Endothelial cell of umbilical vein (primary cell): ENCODE measurements around the gene MAGEB17. TPM values are rescaled to one million over a fixed set of nuclear protein-coding genes. Genes with fewer than 3 reads are reported as not detected.
A peak's percentile ranks its signal among the peaks of the same experiment; 100 is the strongest.
"Not testable (repeated sequence)": the region's sequence is repeated elsewhere in the genome, so short reads cannot be mapped to it uniquely, and the experiment has no call there.

Experiments
- BruUV-seq: library from RNA; stranded (reverse); fragments of 400-500 nt; replicated peaks from 2 replicates; lab custom pipeline; 2021; lab: Mats Ljungman, UMichigan
- CTCF ChIA-PET: fragments of 300-600, 350-600 bp; sonication (Branson Sonifier 250); formaldehyde crosslinking; loops from one replicate; lab custom pipeline; 2021; ENCODE audit warnings: antibody characterized with exemption, inconsistent platforms; lab: Charles Lee
- POLR2A ChIA-PET: fragments of 300-600, 350-600 bp; sonication (Branson Sonifier 250); formaldehyde crosslinking; loops from one replicate; lab custom pipeline; 2021; ENCODE audit warnings: antibody characterized with exemption, inconsistent platforms; lab: Charles Lee
- DNase-seq: peaks from one replicate; pipeline ENCODE4 v3.0.0-alpha.2; 2011; ENCODE audit warnings: low read depth, low spot score
- FAIRE-seq: peaks from 2 replicates; lab custom pipeline; 2011; peaks lifted over from hg19 to GRCh38; lab: Jason Lieb, UNC
- H2AFZ ChIP-seq: 2 replicates; pipeline ENCODE4 v1.6.0; 2012; ENCODE audit warnings: low read depth, low read length, control low read depth, inconsistent platforms
- H3K27ac ChIP-seq: 2 replicates; pipeline ENCODE4 v1.5.1; 2011; ENCODE audit warnings: low read depth, mild to moderate bottlenecking, control low read depth, low read length, moderate library complexity; ENCODE audit not compliant: insufficient read depth
- H3K27me3 ChIP-seq, 2 experiments: 2 replicates each; pipeline versions ENCODE4 v1.6.0 to v1.6.1; 2011; ENCODE audit warnings: low read length in 2 of 2, mixed read lengths in 1 of 2; ENCODE audit not compliant: control insufficient read depth in 2 of 2, insufficient read depth in 2 of 2
- H3K36me3 ChIP-seq, 2 experiments: 2 replicates in 1 of 2; 3 replicates in 1 of 2; pipeline ENCODE4 v1.5.1; 2011; ENCODE audit warnings: low read length in 2 of 2, mild to moderate bottlenecking in 1 of 2, moderate library complexity in 1 of 2; ENCODE audit not compliant: control insufficient read depth in 2 of 2, insufficient read depth in 2 of 2; ENCODE audit errors: extremely low read depth in 1 of 2
- H3K4me1 ChIP-seq: 3 replicates; pipeline ENCODE4 v1.5.1; 2011; ENCODE audit warnings: mild to moderate bottlenecking, low read length; ENCODE audit not compliant: control insufficient read depth, insufficient read depth; ENCODE audit errors: extremely low read depth
- H3K4me2 ChIP-seq: 2 replicates; pipeline ENCODE4 v1.6.1; 2011; ENCODE audit warnings: low read length, control low read depth, mixed read lengths; ENCODE audit not compliant: insufficient read depth
- H3K4me3 ChIP-seq, 3 experiments: fragments of 200-600 bp in 1 of 3; sonication (generic), shearing (Covaris generic) in 1 of 3; replicated peaks in 1 of 3; 2 replicates each; pipeline ENCODE4 v1.5.1; 2011 to 2016; ENCODE audit warnings: control low read depth in 3 of 3, low read length in 3 of 3, mild to moderate bottlenecking in 2 of 3, inconsistent platforms in 1 of 3, low read depth in 1 of 3, moderate library complexity in 1 of 3; ENCODE audit not compliant: insufficient read depth in 1 of 3
- H3K79me2 ChIP-seq: 2 replicates; pipeline ENCODE4 v1.6.0; 2012; ENCODE audit warnings: low read length, inconsistent platforms; ENCODE audit not compliant: control insufficient read depth, insufficient read depth
- H3K9ac ChIP-seq: replicated peaks from 2 replicates; pipeline ENCODE3; 2011; ENCODE audit warnings: low read length, control low read depth; ENCODE audit not compliant: insufficient read depth; ENCODE audit errors: extremely low read depth
- H3K9me1 ChIP-seq: replicated peaks from 3 replicates; pipeline ENCODE4 v1.6.0; 2011; ENCODE audit warnings: mild to moderate bottlenecking, low read length; ENCODE audit not compliant: control insufficient read depth, insufficient read depth; ENCODE audit errors: extremely low read depth
- H3K9me3 ChIP-seq: replicated peaks from 2 replicates; pipeline ENCODE4 v1.5.1; 2012; ENCODE audit warnings: low read length, inconsistent platforms; ENCODE audit not compliant: control insufficient read depth, insufficient read depth
- H4K20me1 ChIP-seq: replicated peaks from 2 replicates; pipeline ENCODE3; 2011; ENCODE audit warnings: mild to moderate bottlenecking, low read length; ENCODE audit not compliant: control insufficient read depth, insufficient read depth; ENCODE audit errors: extremely low read depth
- CTCF ChIP-seq, 2 donors: IDR thresholded peaks; 1 replicate in 1 of 2; 2 replicates in 1 of 2; pipeline ENCODE4 v1.5.1; 2011; ENCODE audit warnings: low read length in 2 of 2, mild to moderate bottlenecking in 2 of 2, moderate library complexity in 2 of 2, control low read depth in 1 of 2, inconsistent platforms in 1 of 2, low read depth in 1 of 2; ENCODE audit not compliant: insufficient read depth in 1 of 2; ENCODE audit errors: extremely low read depth in 1 of 2
- EZH2 ChIP-seq: IDR thresholded peaks from 2 replicates; pipeline ENCODE4 v1.6.1; 2012; ENCODE audit warnings: borderline replicate concordance, low read depth, mild to moderate bottlenecking, moderate library complexity, low read length, inconsistent platforms; ENCODE audit not compliant: severe bottlenecking
- FOS ChIP-seq: IDR thresholded peaks from 2 replicates; pipeline ENCODE4 v1.6.1; 2011; ENCODE audit warnings: mild to moderate bottlenecking, low read length, moderate library complexity, borderline replicate concordance; ENCODE audit not compliant: insufficient read depth
- GATA2 ChIP-seq: IDR thresholded peaks from 2 replicates; pipeline ENCODE4 v1.7.0; 2011; ENCODE audit warnings: low read depth, mild to moderate bottlenecking, moderate library complexity, mixed read lengths, low read length; ENCODE audit not compliant: insufficient read length, insufficient read depth
- JUN ChIP-seq: IDR thresholded peaks from 2 replicates; pipeline ENCODE4 v1.6.1; 2011; ENCODE audit warnings: borderline replicate concordance, low read depth; ENCODE audit not compliant: insufficient read length, insufficient read depth
- MYC ChIP-seq: IDR thresholded peaks from one replicate; pipeline ENCODE4 v1.6.1; 2011; ENCODE audit warnings: mild to moderate bottlenecking, low read depth, low read length
- POLR2A ChIP-seq: IDR thresholded peaks from 2 replicates; pipeline ENCODE4 v1.6.1; 2012; ENCODE audit warnings: low read depth, mild to moderate bottlenecking, control low read depth, low read length
- POLR2AphosphoS5 ChIP-seq: IDR thresholded peaks from 2 replicates; pipeline ENCODE4 v1.6.1; 2012; ENCODE audit warnings: low read depth, mild to moderate bottlenecking, control low read depth, low read length, moderate library complexity; ENCODE audit not compliant: insufficient read depth
- dilution Hi-C: fragments of 300-500 bp; cut with MboI; formaldehyde crosslinking; loops from one replicate; pipeline ENCODE4 v1.15.0; 2019; ENCODE audit warnings: low sequenced_read_pairs; ENCODE audit not compliant: extremely low pct_ligation_motif_present
- intact Hi-C: fragments of 100-400 bp; cut with micrococcal nuclease; formaldehyde crosslinking; loops from one replicate; pipeline ENCODE4 v1.10.0; 2022
- polyA plus RNA-seq, 4 experiments: library from polyadenylated mRNA; depleted of rRNA in 3 of 4; stranded (reverse) in 3 of 4; unstranded in 1 of 4; fragments of >200 nt; gene quantifications; 2 replicates each; pipeline versions ENCODE4 v1.2.1 to v1.2.3, GENCODE V29; 2011 to 2012; ENCODE audit warnings: missing spikeins in 1 of 4
- total RNA-seq: library from RNA; stranded (reverse); gene quantifications from 2 replicates; pipeline ENCODE4 v1.2.3, GENCODE V29; 2021

Gene MAGEB17
- total and polyA plus RNA-seq, 2 donors (not counting 3 experiments of a cell fraction or from before 2014, with no cell fraction given): not detected

GRCh38 chrX:16160729-16161128 is 6.6 kb upstream of the MAGEB17 start:
- intact Hi-C loops: no loop called here
- BruUV-seq: no TSS peak

GRCh38 chrX:16161173-16161572 is 6.1 kb upstream of the MAGEB17 start:
- dilution Hi-C loops, H3K79me2 ChIP-seq, H3K4me1 ChIP-seq, H3K4me3 ChIP-seq, H3K9me1 ChIP-seq, DNase-seq, H3K27ac ChIP-seq, BruUV-seq, H3K27me3 ChIP-seq, H4K20me1 ChIP-seq, H3K9me3 ChIP-seq, H3K36me3 ChIP-seq, FAIRE-seq, H3K9ac ChIP-seq, H2AFZ ChIP-seq, intact Hi-C loops, H3K4me2 ChIP-seq, POLR2A ChIA-PET: not testable (repeated sequence)
- CTCF ChIA-PET: interaction anchor here (1.0 kb wide), 1 partner anchor 28 kb away, joined by 3 read pairs; no protein-coding TSS in a partner anchor

More at GRCh38 chrX:16160729-16161128, 6.6 kb upstream of the MAGEB17 start:
- TF ChIP-seq FOS: peak; percentile 44
- TF ChIP-seq JUN: no peak
- TF ChIP-seq EZH2: no peak
- no peak for TF ChIP-seq MYC
- TF ChIP-seq POLR2AphosphoS5: no peak
- TF ChIP-seq GATA2: no peak
- no peak for TF ChIP-seq POLR2A
- no peak for TF ChIP-seq CTCF (IDR thresholded peaks at IDR 0.05; ENCODE audit: extremely low read depth in 1 of 2, insufficient read depth in 1 of 2, low read depth in 1 of 2, low read length in 2 of 2)
- FAIRE-seq: peak; percentile 82
- CTCF ChIA-PET: interaction anchor here (1.0 kb wide), 1 partner anchor 28 kb away, joined by 3 read pairs; no protein-coding TSS in a partner anchor
- no peaks in the 10 kb centered on the region for H3K9me1 ChIP-seq
- H2AFZ ChIP-seq: no peak overlapping the region
- no peaks in the 10 kb centered on the region for H3K4me1 ChIP-seq
- H3K27ac ChIP-seq: no peak overlapping the region
- H3K27me3 ChIP-seq: no peaks in the 10 kb centered on the region
- no peaks in the 10 kb centered on the region for H4K20me1 ChIP-seq
- no peaks in the 10 kb centered on the region for H3K9me3 ChIP-seq
- DNase-seq: peak; percentile 1
- no peaks in the 10 kb centered on the region for H3K36me3 ChIP-seq
- H3K9ac ChIP-seq: no peak overlapping the region
- no peak overlapping the region for H3K4me3 ChIP-seq
- H3K79me2 ChIP-seq: no peaks in the 10 kb centered on the region
- POLR2A ChIA-PET: no interaction called here
- dilution Hi-C loops: no loop called here
- H3K4me2 ChIP-seq: no peak overlapping the region
